Stomach (tissue), 9 donors: Measurements from ENCODE around the gene PIGW. TPM values are rescaled to one million over a fixed set of nuclear protein-coding genes. Genes with fewer than 3 reads are reported as not detected.

ENCODE experiments used
- DNase-seq, 2 donors: peaks; one replicate each; pipeline versions ENCODE4 v3.0.0 to v3.0.0-alpha.2; 2013 to 2019
- H3K27ac ChIP-seq, 5 donors: fragments of 200-600 bp in 4 of 5; sonication (generic) in 4 of 5; one replicate each; pipeline ENCODE4 v1.5.1; 2013 to 2019; ENCODE audit warnings: mild to moderate bottlenecking in 1 of 5, moderate library complexity in 1 of 5
- H3K27me3 ChIP-seq, 3 donors: fragments of 200-600 bp; sonication (generic); one replicate each; pipeline ENCODE4 v1.5.1; 2017 to 2019; ENCODE audit warnings: mixed run types in 1 of 3
- H3K36me3 ChIP-seq, 4 donors: fragments of 200-600 bp; sonication (generic); 1 replicate in 3 of 4; 2 replicates in 1 of 4; pipeline ENCODE4 v1.5.1; 2016 to 2019
- H3K4me1 ChIP-seq, 4 donors: fragments of 200-600 bp; sonication (generic); one replicate each; pipeline ENCODE4 v1.5.1; 2016 to 2019
- H3K4me3 ChIP-seq, 4 donors: fragments of 200-600 bp; sonication (generic) in 3 of 4; one replicate each; pipeline ENCODE4 v1.5.1; 2016 to 2019; ENCODE audit warnings: mild to moderate bottlenecking in 1 of 4
- H3K9me3 ChIP-seq, 4 donors: fragments of 200-600 bp; sonication (generic); one replicate each; pipeline ENCODE4 v1.5.1; 2016 to 2019
- EP300 ChIP-seq: sonication (generic); formaldehyde crosslinking; IDR thresholded peaks from one replicate; pipeline ENCODE4 v1.6.1; 2017; ENCODE audit warnings: antibody characterized with exemption
- POLR2A ChIP-seq, 4 donors: fragments of 450-650 bp; IDR thresholded peaks; one replicate each; pipeline ENCODE4 v1.6.1; 2016; ENCODE audit warnings: antibody characterized with exemption in 4 of 4, control low read depth in 2 of 4, mild to moderate bottlenecking in 1 of 4, moderate library complexity in 1 of 4
- POLR2AphosphoS5 ChIP-seq, 3 donors: sonication (generic); formaldehyde crosslinking; IDR thresholded peaks; one replicate each; pipeline ENCODE4 v1.6.1; 2016; ENCODE audit warnings: antibody characterized with exemption in 3 of 3
- WGBS, 5 donors: extraction: QIAGEN DNeasy Blood & Tissue Kit in 3 of 5; methylation state at CpG; one replicate each; pipeline versions ENCODE4 v1.1.5 to v1.1.7; 2013 to 2018; 5-methylcytosine and 5-hydroxymethylcytosine counted together
- intact Hi-C: fragments of 100-400 bp; cut with DNase I; formaldehyde crosslinking; loops from one replicate; pipeline ENCODE4 v1.15.1; 2023; ENCODE audit warnings: low total_unique reads
- polyA plus RNA-seq, 3 donors: library from polyadenylated mRNA; stranded (reverse); fragments of 200-250 nt; gene quantifications; one replicate each; pipeline ENCODE4 v1.2.3, GENCODE V29; 2013
- total RNA-seq, 5 donors: library from RNA; depleted of rRNA; stranded (reverse); fragments of >200 nt; gene quantifications; one replicate each; pipeline versions ENCODE4 v1.1.0 to v1.2.3, GENCODE V29; 2014 to 2016
- TF ChIP-seq, protein P1 (sequence below), 7 experiments: fragments of 450-650 bp in 4 of 7; fragments of 200-600 bp in 3 of 7; sonication (generic) in 3 of 7; IDR thresholded peaks; one replicate each; pipeline ENCODE4 v1.5.1; 2016 to 2019; ENCODE audit warnings: antibody characterized with exemption in 7 of 7, control low read depth in 2 of 7, mild to moderate bottlenecking in 1 of 7
- donor health status: healthy with polysubstance abuse.
- donor health status: Bipolar disorder and iron deficiency.
- donor health status: healthy.

Gene PIGW
- total and polyA plus RNA-seq, 8 donors: 0.45 to 12.7 (median 4.3) TPM; not detected in 1

DNA sequence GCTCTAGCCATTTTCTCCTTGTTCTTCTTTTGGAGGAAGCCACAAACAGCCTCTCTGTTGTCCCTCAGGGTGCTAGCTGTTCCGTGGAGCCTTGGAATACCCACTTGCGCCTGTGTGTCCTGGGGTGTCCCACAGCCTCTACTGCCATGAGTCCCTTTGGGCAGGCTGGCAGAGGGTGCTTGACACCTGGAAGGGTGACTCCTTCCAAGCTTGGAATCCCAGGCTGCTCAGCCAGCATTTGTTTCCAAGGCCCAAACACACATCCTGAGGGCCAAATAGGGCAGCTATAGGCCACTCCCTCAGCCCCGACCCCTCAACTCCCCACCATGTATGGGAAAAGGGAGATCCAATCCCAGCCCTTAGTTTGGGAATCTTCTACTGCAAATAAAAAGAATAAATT, 33.4 kb upstream of the PIGW start:
- no peak for DNase-seq
- Histone ChIP-seq H3K4me1 (no peaks in the 10 kb centered on the region), H3K36me3 (peaks cover 41 to 99% (median 92%) of the 10 kb centered on the region in 4 donors), H3K27ac (no peak overlapping the region), H3K9me3 (no peaks in the 10 kb centered on the region), H3K27me3 (no peaks in the 10 kb centered on the region), H3K4me3 (no peak overlapping the region)
- 89 to 97% (median 95%) methylated on average over 3 of the region's 3 CpGs for WGBS, 5 donors
- no peak for TF ChIP-seq EP300
- TF ChIP-seq POLR2A (IDR thresholded peaks at IDR 0.05): no peak
- no peak for TF ChIP-seq POLR2AphosphoS5 (IDR thresholded peaks at IDR 0.05)
- intact Hi-C loops: no loop called here

DNA sequence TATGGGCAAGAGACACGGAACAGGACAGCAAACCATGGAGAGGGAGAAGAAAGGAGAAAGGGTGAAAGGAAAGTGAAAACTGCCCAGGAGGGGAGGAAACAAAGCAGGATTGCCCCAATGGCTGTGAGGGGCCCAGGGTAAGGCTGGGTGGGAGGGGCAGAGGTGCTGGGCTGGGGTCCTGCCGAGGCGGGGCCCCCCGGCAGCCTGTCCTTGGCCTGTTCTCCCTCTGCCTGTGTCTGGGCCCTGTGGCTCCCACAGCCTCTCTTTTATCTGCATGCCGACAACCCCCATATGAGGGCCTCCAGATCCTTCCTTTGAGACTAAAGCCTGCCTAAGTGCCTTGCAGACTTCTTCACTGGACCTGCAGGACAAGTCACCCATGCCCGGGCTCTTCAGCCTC, 32.8 kb upstream of the PIGW start:
- Histone ChIP-seq H3K9me3 (no peaks in the 10 kb centered on the region), H3K4me1 (no peaks in the 10 kb centered on the region), H3K4me3 (no peak overlapping the region), H3K27ac (no peak overlapping the region), H3K27me3 (no peaks in the 10 kb centered on the region), H3K36me3 (peaks cover 44 to 99% (median 92%) of the 10 kb centered on the region in 4 donors)
- intact Hi-C loops: no loop called here
- 87 to 97% (median 96%) methylated on average over 6 of the region's 6 CpGs for WGBS, 5 donors
- no peak for DNase-seq
- TF ChIP-seq POLR2A (IDR thresholded peaks at IDR 0.05) (no peak), EP300 (no peak), POLR2AphosphoS5 (IDR thresholded peaks at IDR 0.05) (no peak)
- TF ChIP-seq, protein P1, sequence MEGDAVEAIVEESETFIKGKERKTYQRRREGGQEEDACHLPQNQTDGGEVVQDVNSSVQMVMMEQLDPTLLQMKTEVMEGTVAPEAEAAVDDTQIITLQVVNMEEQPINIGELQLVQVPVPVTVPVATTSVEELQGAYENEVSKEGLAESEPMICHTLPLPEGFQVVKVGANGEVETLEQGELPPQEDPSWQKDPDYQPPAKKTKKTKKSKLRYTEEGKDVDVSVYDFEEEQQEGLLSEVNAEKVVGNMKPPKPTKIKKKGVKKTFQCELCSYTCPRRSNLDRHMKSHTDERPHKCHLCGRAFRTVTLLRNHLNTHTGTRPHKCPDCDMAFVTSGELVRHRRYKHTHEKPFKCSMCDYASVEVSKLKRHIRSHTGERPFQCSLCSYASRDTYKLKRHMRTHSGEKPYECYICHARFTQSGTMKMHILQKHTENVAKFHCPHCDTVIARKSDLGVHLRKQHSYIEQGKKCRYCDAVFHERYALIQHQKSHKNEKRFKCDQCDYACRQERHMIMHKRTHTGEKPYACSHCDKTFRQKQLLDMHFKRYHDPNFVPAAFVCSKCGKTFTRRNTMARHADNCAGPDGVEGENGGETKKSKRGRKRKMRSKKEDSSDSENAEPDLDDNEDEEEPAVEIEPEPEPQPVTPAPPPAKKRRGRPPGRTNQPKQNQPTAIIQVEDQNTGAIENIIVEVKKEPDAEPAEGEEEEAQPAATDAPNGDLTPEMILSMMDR (IDR thresholded peaks at IDR 0.05): no peak

DNA sequence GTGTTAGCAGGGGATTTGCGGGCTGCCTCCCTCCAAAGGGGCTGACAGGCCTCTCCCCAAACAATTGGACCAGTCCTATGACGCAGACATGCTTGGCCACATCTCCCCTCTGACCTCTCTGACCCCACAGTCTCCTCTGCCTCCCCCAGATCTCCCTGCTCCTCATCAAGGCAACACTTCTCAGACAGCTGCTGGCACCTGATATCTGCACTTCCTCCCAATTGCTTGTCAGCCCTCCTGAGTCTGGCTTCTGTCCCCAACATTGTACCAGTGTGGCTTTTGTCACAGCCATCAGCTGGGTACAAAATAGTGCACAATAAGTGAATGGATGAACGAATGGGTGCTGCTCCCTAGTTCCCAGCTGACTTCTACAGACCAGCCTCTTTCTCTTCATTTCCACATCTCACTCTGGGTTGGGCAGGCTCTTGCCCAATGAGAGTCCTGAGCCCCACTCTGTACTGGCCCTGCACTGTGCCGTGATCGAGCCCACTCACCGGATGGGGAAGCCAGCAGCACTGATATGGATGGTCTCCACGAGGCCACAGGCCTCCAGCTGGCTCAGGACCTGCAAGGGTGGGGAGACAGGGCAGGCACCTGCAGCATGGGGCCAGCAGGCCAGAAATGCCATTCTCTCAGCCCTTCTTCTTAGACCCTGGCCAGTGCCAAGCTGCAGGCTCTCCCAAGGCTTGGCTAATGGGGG, 31.2 kb upstream of the PIGW start:
- intact Hi-C loops: no loop called here
- TF ChIP-seq POLR2A (IDR thresholded peaks at IDR 0.05) (no peak), EP300 (no peak)
- TF ChIP-seq, protein P1 (IDR thresholded peaks at IDR 0.05): no peak
- no peaks in the 10 kb centered on the region for H3K4me1 ChIP-seq
- DNase-seq: no peak
- H3K27me3 ChIP-seq: no peaks in the 10 kb centered on the region
- H3K27ac ChIP-seq: no peak overlapping the region
- WGBS, 5 donors: 91 to 97% (median 95%) methylated on average over 7 of the region's 7 CpGs
- peaks cover 37 to 99% (median 91%) of the 10 kb centered on the region in 4 donors for H3K36me3 ChIP-seq
- H3K4me3 ChIP-seq: no peak overlapping the region
- no peaks in the 10 kb centered on the region for H3K9me3 ChIP-seq

DNA sequence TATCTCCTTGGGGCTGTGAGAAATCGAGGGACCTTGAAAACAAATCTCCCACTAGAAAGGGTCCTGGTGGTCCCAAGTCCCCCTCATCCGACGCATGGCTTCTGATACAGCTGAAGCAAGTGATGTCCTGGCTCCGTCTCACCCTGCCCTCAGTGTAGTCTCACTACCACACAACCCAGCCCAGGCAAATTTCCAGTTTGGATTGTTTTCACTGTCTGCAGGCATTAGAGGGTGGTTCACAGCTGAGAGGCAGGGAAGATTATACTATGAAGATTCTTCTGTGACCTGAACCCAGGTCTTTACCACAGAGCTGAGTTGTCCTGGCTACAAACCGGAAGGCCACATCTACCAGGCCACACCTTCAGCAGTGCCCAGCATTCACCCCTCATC, 30.6 kb upstream of the PIGW start:
- Histone ChIP-seq H3K4me3 (no peak overlapping the region), H3K27ac (no peak overlapping the region), H3K4me1 (no peaks in the 10 kb centered on the region), H3K9me3 (no peaks in the 10 kb centered on the region), H3K27me3 (no peaks in the 10 kb centered on the region), H3K36me3 (peaks cover 37 to 99% (median 91%) of the 10 kb centered on the region in 4 donors)
- intact Hi-C loops: no loop called here
- TF ChIP-seq, protein P1 (IDR thresholded peaks at IDR 0.05): no peak
- TF ChIP-seq POLR2AphosphoS5 (IDR thresholded peaks at IDR 0.05) (no peak), EP300 (no peak), POLR2A (IDR thresholded peaks at IDR 0.05) (no peak)
- no peak for DNase-seq
- WGBS, 5 donors: 93 to 99% (median 97%) methylated on average over 5 of the region's 5 CpGs

DNA sequence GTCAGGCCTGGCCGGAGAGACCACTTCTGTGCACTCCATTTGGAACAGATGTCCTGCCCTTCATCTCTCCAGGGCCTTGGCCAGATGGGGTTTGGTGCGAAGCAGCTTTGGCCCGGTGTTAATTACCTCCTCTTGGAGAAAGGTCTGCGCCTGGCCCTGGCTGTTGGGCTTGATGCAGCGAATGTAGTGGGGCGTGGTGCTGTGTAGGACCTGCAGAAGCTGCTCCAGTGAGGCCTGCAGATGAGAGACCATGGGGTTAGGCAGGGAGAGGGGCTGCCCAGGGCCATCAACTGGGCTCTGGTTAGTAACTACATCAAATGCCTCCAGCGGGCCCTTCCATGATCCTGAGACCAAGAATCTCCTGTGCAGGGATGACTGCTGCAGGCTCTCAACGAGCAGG, 29.6 kb upstream of the PIGW start:
- peaks cover 37 to 100% (median 96%) of the 10 kb centered on the region in 4 donors for H3K36me3 ChIP-seq
- intact Hi-C loops: no loop called here
- WGBS, 5 donors: 91 to 99% (median 96%) methylated on average over 8 of the region's 8 CpGs

More for the DNA sequence above, 29.6 kb upstream of the PIGW start:
- Histone ChIP-seq H3K4me3 (no peak overlapping the region), H3K27me3 (no peaks in the 10 kb centered on the region), H3K4me1 (no peaks in the 10 kb centered on the region), H3K9me3 (no peaks in the 10 kb centered on the region), H3K27ac (no peak overlapping the region)
- no peak for DNase-seq
- TF ChIP-seq POLR2A (IDR thresholded peaks at IDR 0.05): no peak
- no peak for TF ChIP-seq EP300
- TF ChIP-seq, protein P1 (IDR thresholded peaks at IDR 0.05): no peak
- TF ChIP-seq POLR2AphosphoS5 (IDR thresholded peaks at IDR 0.05): no peak
